ENCODE results near the gene CACNA1G.

GRCh38 chr17:50633683-50634082 is 73.2 kb downstream of the CACNA1G start:
- TF ChIP-seq POLR2A (IDR thresholded peaks at IDR 0.05), result no peak
- no peak for TF ChIP-seq CTCF (IDR thresholded peaks at IDR 0.05)
- no peak for TF ChIP-seq EP300 (IDR thresholded peaks at IDR 0.05)
